HG03439 (cell line): ENCODE measurements around the gene LRMDA.

Experiments used
- ATAC-seq: cut with Tn5 transposase; IDR thresholded peaks from one replicate; pipeline ENCODE4 v1.9.1; 2021; ENCODE audit warnings: mild to moderate bottlenecking, moderate library complexity; ENCODE audit not compliant: unreplicated experiment

Gene LRMDA

DNA sequence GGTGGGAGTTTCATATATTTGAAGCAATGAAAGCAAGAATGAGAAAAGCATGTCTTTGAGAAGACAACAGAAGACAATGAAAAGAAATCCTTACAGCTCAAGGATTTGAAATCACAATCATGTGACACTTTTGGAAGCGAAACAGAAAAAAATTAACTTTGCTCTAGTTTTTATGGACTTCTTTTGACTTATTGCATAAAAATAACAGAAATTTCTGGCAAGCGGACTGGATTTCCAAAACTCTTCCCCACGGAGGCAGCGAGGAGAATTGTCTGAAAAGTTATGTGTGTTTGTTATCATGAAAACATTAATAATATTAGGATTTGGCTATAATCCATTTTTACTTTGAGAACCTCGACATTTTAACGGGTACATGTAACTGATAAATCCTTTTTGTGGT lies 223.3 kb downstream of the LRMDA start:
- no peak for ATAC-seq

DNA sequence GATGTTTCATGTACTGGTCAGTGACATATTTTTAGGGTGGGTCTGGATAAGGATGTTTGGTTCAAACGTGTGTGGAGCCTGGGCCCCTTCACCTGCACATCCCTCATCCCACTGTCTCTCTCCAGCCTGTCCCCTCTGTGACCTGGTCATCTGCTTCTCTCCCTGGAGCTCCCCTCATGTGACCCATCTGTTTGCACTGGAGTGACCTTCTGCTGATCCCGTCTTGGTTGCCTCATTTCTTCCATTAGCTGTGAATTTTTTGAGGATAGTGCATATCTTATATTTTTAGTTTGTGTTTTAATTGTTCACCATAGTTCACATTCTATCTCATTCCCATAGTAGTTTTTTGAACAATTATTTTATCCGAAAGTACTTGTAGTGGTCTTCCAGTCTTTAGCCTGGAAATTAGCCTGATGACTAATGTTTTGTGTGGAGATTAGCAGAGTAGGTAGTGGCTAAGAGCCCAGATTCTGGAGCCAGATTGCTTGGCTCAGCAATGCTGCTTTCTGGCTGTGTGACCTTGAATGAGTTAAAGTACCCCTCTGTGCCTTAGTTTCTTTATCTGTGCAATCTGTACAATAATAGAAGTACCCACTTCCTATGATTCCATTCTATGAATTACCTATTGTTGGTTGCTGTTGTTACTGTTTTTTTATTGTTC lies 224.5 kb downstream of the LRMDA start:
- no peak for ATAC-seq

GRCh38 chr10:75657351-75657750 lies 225.9 kb downstream of the LRMDA start:
- ATAC-seq: no peak

DNA sequence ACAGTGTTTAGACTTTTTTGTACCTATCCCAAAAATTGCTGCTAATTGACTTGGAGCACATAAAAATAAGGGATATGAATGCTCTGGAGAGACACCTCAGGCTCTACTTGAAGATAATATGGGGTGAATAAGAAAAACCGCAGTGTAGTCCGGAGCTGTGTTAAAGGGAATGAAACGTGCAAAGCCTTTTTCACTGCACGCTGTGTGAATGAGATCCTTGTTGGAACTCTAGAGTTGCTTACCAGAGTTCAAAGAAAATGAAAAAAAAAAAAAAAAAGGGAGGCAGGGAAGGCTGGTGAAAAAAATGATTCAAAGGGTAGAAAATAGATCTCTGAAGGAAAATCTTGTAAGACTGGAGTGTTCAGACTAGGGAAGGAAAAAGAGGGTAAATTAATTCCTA lies 226.6 kb downstream of the LRMDA start:
- no peak for ATAC-seq

GRCh38 chr10:75658496-75658895 lies 227.1 kb downstream of the LRMDA start:
- ATAC-seq: no peak

- no peak for ATAC-seq
Measured at GRCh38 chr10:75658915-75659314, 227.5 kb downstream of the LRMDA start.

- no peak for ATAC-seq
Measured at GRCh38 chr10:75660823-75661222, 229.4 kb downstream of the LRMDA start.

GRCh38 chr10:75662715-75663114 lies 231.3 kb downstream of the LRMDA start:
- ATAC-seq: no peak

DNA sequence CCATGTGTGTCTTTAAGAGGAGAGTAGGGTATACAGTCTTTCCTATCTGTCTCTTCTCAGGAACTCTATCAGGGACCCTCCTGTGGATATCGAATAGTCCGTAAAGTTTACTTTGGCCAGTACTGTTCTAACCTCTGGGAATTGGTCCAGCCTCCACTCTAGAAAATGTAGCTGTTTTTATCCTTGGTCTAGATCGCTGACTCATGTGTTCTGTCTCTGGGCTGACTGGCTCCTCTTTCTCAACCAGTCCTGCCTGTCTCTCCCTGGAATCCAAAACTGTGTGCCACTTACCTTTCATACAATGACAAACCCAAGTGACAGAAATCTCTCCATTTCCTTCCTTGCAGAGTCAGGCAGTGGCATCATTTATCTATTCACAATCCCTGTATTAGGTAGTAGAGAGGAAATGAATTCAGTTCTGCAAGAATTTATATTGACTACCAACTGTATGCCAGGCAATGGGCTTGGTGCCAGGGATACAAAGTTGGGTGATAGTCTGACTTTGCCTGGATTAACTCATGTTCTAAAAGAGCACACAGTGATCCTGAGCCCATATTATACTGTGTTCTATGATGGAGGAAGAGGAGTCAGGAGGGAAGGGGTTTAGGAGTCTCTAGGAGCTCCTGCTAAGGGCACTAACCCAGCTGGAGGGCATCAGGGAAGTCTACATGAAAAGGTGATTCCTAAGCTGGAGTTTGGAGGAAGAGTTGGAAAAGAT lies 232.7 kb downstream of the LRMDA start:
- ATAC-seq: no peak

- no peak for ATAC-seq
Measured at GRCh38 chr10:75664968-75665367, 233.5 kb downstream of the LRMDA start.

DNA sequence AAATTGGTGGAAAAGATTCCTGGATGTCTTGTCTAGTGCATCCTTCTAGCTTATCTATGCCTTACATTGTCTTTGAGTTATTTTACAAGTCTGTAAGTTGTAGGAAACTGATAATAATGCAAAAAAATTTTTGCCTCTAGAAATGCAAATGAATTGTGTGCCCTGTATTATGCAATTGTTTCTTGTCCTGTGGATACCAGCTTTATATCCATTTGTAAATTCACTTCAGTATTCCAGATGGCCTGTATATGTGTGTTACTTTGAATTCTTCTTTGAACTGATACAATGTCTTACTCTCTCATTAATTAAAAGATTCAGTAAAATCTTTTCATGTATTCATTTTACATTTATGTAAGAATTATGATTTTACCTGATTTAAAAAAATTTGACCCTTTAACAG lies 234.3 kb downstream of the LRMDA start:
- ATAC-seq: no peak

GRCh38 chr10:75672111-75672671 lies 240.8 kb downstream of the LRMDA start:
- no peak for ATAC-seq

GRCh38 chr10:75672842-75673241 lies 241.4 kb downstream of the LRMDA start:
- no peak for ATAC-seq

DNA sequence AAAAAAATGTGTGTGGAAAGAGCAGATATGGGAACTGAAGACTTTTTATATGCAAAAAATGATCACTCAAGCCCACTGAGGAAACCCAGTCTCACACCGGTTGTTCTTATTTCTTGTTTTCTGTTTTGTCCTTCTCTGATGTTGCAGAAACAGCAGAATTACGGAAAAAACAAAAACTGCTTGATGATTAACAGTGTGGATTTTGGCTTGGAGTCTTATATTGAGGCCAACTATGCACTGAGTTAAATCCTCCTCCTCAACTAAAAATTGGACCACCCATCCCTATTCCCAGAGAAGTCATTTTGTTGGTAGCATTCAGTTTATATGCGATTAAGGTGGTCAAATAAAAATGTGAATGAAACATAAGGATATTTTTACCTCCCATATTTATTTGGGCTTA lies 246.1 kb downstream of the LRMDA start:
- ATAC-seq: no peak

DNA sequence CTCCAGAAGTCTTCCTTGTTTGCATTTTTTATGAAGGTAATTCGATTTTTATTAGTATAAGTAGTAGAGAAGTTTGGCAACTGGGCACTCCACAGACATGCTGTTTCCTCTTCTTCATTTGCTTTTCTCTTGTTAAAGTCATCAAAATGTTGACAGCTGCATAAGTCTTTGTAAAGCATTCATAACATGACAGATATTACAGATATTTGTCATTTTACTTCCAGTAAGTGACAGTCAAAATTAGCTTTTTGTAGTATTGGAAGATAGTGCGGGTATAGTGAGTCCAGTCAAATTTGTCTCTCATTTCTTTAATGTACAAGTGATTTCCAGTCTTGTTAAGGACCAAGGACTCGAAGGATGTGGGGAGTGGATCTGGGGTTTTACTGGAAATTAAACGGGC lies 247.1 kb downstream of the LRMDA start:
- no peak for ATAC-seq

GRCh38 chr10:75679536-75679935 lies 248.1 kb downstream of the LRMDA start:
- ATAC-seq: no peak

DNA sequence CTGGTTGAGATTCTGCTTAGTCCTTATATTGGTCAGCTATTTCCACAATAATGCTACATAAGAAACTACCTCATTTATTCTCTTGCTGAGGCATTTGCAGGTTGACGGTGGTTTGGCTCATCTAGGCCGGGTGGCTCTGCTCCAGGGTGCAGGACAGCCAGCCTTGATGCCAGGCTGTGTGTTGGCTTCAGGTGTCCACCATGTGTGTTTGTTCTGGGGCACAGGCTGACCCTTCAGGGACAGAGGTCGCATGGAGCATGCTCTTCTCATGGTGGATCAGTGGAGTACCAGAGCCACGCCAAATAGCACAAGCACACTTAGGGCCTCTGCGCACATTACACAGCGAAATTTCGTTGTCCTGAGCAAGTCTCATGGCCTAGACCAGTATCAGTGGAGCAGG lies 249.9 kb downstream of the LRMDA start:
- ATAC-seq: no peak

DNA sequence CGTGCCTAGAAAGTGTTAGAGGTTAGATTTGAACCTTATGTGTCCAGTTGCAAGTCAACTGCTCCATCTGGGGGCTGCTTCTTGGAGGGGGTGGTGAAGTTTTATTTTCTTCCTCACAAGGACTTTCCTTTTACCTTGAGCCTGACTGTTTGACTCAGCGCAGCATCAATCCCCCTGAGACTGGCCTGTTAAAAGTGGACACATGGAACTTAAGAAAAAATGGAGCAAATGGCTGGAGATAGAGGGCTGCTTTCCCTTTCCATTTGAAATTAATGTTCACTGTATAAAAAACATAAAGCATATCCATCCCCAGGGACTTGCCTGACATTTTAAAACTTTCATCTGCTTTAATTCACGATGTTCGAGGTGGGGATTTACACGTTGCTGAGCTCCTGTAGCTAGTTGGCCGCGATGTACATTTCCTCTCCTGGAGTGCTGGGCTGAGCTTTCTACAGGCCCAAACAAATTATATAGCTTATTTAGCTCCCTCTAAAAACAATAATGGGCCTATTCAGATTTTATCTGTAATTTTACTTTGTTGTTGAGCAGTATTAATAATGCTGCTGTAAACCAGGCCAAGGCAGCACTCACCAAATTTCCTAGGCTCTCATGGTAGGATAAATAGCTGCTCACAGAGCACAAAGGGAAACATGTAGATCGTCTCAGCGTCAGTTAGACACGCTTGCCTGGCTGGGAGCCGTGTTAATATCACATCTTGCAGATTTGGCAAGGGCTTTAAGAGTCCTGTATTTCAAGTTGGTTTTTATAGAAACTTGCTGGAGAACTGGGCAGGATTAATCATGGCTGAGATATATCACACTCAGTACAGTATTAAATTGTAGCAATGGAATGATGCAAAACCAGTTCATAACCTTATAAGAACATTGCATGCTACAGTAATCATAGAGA lies 251.5 kb downstream of the LRMDA start:
- ATAC-seq: no peak

DNA sequence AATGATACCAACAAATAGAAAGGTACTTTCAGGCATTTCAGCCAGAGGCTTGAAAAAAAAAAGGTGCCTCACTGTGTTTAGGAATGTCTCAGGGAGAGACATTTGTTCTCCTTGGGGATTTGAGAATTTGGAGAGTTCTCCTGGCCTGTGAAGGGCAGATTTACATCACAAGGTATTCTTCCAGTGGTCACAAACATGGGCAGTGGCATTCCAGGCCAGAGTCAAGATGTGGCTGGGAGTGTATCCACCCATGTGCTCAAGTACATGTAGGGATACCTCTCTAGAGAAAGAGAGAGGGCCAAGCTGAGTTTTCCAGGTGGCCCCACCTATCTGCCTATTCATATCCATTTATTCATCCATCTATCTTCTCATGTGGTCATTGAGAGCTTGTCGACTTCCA lies 253.8 kb downstream of the LRMDA start:
- no peak for ATAC-seq

- no peak for ATAC-seq
Measured at GRCh38 chr10:75688506-75689300, 257.3 kb downstream of the LRMDA start.

GRCh38 chr10:75693489-75693888 lies 262.1 kb downstream of the LRMDA start:
- no peak for ATAC-seq
